Gastrocnemius medialis (tissue), 4 donors: ENCODE data around the gene ECHDC3. TPM values are rescaled to one million over a fixed set of nuclear protein-coding genes. Genes with fewer than 3 reads are reported as not detected.

Experiments used
- ATAC-seq, 2 donors: fragments of 150-250 bp; one replicate each; pipeline ENCODE4 v1.9.1; 2016
- DNase-seq, 2 donors: peaks; one replicate each; pipeline ENCODE4 v3.0.0-alpha.2; 2019
- H3K27ac ChIP-seq, 4 donors: fragments of 200-600 bp; sonication (generic); 1 replicate in 1 of 4; 2 replicates in 3 of 4; pipeline ENCODE4 v1.5.1; 2016 to 2018; ENCODE audit warnings: mild to moderate bottlenecking in 2 of 4, moderate library complexity in 1 of 4
- H3K27me3 ChIP-seq, 3 donors: fragments of 200-600 bp; sonication (generic) in 2 of 3; 1 replicate in 1 of 3; 2 replicates in 2 of 3; pipeline versions ENCODE4 v1.5.1 to v1.6.0; 2016 to 2019; ENCODE audit warnings: mild to moderate bottlenecking in 1 of 3, moderate library complexity in 1 of 3
- H3K36me3 ChIP-seq, 2 donors: fragments of 200-600 bp; sonication (generic) in 1 of 2; one replicate each; pipeline ENCODE4 v1.5.1; 2017 to 2018
- H3K4me1 ChIP-seq, 2 donors: fragments of 200-600 bp; sonication (generic) in 1 of 2; one replicate each; pipeline ENCODE4 v1.5.1; 2016 to 2017; ENCODE audit warnings: mild to moderate bottlenecking in 2 of 2
- H3K4me3 ChIP-seq, 4 donors: fragments of 200-600 bp; sonication (generic) in 3 of 4; 1 replicate in 1 of 4; 2 replicates in 3 of 4; pipeline ENCODE4 v1.5.1; 2016 to 2019; ENCODE audit warnings: mild to moderate bottlenecking in 2 of 4
- H3K9me3 ChIP-seq, 3 donors: fragments of 200-600 bp; sonication (generic) in 2 of 3; 1 replicate in 1 of 3; 2 replicates in 2 of 3; pipeline ENCODE4 v1.5.1; 2016 to 2019
- CTCF ChIP-seq, 5 experiments: fragments of 450-650 bp in 3 of 5; fragments of 200-600 bp in 2 of 5; sonication (generic) in 2 of 5; IDR thresholded peaks in 4 of 5; conservative IDR thresholded peaks in 1 of 5; 1 replicate in 4 of 5; 2 replicates in 1 of 5; pipeline ENCODE4 v1.5.1; 2016 to 2019; ENCODE audit warnings: antibody characterized with exemption in 5 of 5, mild to moderate bottlenecking in 3 of 5, moderate library complexity in 3 of 5
- POLR2A ChIP-seq, 2 donors: fragments of 450-650 bp; IDR thresholded peaks; one replicate each; pipeline ENCODE4 v1.6.1; 2017; ENCODE audit warnings: antibody characterized with exemption in 2 of 2, mild to moderate bottlenecking in 2 of 2, moderate library complexity in 2 of 2
- in situ Hi-C, 4 donors: fragments of 200-750 bp; cut with MboI; loops; one replicate each; pipeline versions ENCODE4 v1.15.0 to v1.8.0; 2017; ENCODE audit warnings: low sequenced_read_pairs in 4 of 4
- intact Hi-C: fragments of 100-400 bp; cut with DNase I; formaldehyde crosslinking; loops from one replicate; pipeline ENCODE4 v1.15.1; 2023; ENCODE audit warnings: low total_unique reads
- total RNA-seq, 4 donors: library from RNA; depleted of rRNA; stranded (reverse); fragments of >200 nt; gene quantifications; one replicate each; pipeline versions ENCODE4 v1.1.0 to v1.2.3, GENCODE V29; 2016

ECHDC3 gene
- total RNA-seq, 4 donors from 2014 or later = 465 to 605 (median 490) TPM

- intact Hi-C loops (no loop called here), in situ Hi-C loops (no loop called here)
- no peak for DNase-seq
- Histone ChIP-seq H3K36me3 (no peaks in the 10 kb centered on the region), H3K4me1 (no peaks in the 10 kb centered on the region), H3K4me3 (no peak overlapping the region), H3K9me3 (no peaks in the 10 kb centered on the region), H3K27me3 (no peaks in the 10 kb centered on the region), H3K27ac (no peak overlapping the region)
- TF ChIP-seq POLR2A (IDR thresholded peaks at IDR 0.05) = no peak
- no peak for TF ChIP-seq CTCF (IDR thresholded peaks at IDR 0.05 in 4 of 5, conservative IDR thresholded peaks at IDR 0.05 in 1 of 5)
- ATAC-seq = no peak
These were observed 26.2 kb upstream of the ECHDC3 start for GRCh38 chr10:11715815-11716494.

GRCh38 chr10:11716686-11717085, 25.5 kb upstream of the ECHDC3 start:
- H3K4me1 ChIP-seq = no peaks in the 10 kb centered on the region
- H3K27me3 ChIP-seq = no peaks in the 10 kb centered on the region
- DNase-seq (no peak), ATAC-seq (no peak)
- intact Hi-C loops (no loop called here), in situ Hi-C loops (no loop called here)
- no peaks in the 10 kb centered on the region for H3K9me3 ChIP-seq
- no peaks in the 10 kb centered on the region for H3K36me3 ChIP-seq
- H3K27ac ChIP-seq = no peak overlapping the region
- H3K4me3 ChIP-seq = no peak overlapping the region
- TF ChIP-seq POLR2A (IDR thresholded peaks at IDR 0.05) = no peak
- no peak for TF ChIP-seq CTCF (IDR thresholded peaks at IDR 0.05 in 4 of 5, conservative IDR thresholded peaks at IDR 0.05 in 1 of 5)

- no peak for DNase-seq
- in situ Hi-C loops (loop anchor here in 1 of 4 donors (10.0 kb wide), 1 partner anchor 205 kb away; no protein-coding TSS in a partner anchor), intact Hi-C loops (no loop called here)
- Histone ChIP-seq H3K27ac (no peak overlapping the region), H3K4me3 (no peak overlapping the region), H3K36me3 (no peaks in the 10 kb centered on the region), H3K9me3 (no peaks in the 10 kb centered on the region), H3K27me3 (no peaks in the 10 kb centered on the region), H3K4me1 (no peaks in the 10 kb centered on the region)
- no peak for TF ChIP-seq CTCF (IDR thresholded peaks at IDR 0.05 in 4 of 5, conservative IDR thresholded peaks at IDR 0.05 in 1 of 5)
- TF ChIP-seq POLR2A (IDR thresholded peaks at IDR 0.05) = no peak
- no peak for ATAC-seq
These were observed 22.5 kb upstream of the ECHDC3 start for GRCh38 chr10:11719496-11720259.

GRCh38 chr10:11720260-11720741, 21.9 kb upstream of the ECHDC3 start:
- DNase-seq (no peak), ATAC-seq (no peak)
- H3K4me1 ChIP-seq = no peaks in the 10 kb centered on the region
- H3K9me3 ChIP-seq = no peaks in the 10 kb centered on the region
- no peaks in the 10 kb centered on the region for H3K27me3 ChIP-seq
- H3K4me3 ChIP-seq = no peak overlapping the region
- intact Hi-C loops (no loop called here), in situ Hi-C loops (loop anchor here in 1 of 4 donors (10.0 kb wide), 1 partner anchor 206 kb away; no protein-coding TSS in a partner anchor)
- no peak overlapping the region for H3K27ac ChIP-seq
- TF ChIP-seq CTCF (IDR thresholded peaks at IDR 0.05 in 4 of 5, conservative IDR thresholded peaks at IDR 0.05 in 1 of 5) (no peak), POLR2A (IDR thresholded peaks at IDR 0.05) (no peak)
- H3K36me3 ChIP-seq = no peaks in the 10 kb centered on the region
